Upper lobe of left lung (tissue), 6 donors: ENCODE data around the gene HS6ST1. TPM values are rescaled to one million over a fixed set of nuclear protein-coding genes. Genes with fewer than 3 reads are reported as not detected.

Experiments
- ATAC-seq, 2 donors: fragments of 200-7000 bp; cut with Tn5 transposase; one replicate each; pipeline ENCODE4 v1.9.1; 2022; ENCODE audit warnings: mild to moderate bottlenecking in 2 of 2, moderate library complexity in 2 of 2; ENCODE audit not compliant: low FRiP score in 2 of 2
- DNase-seq, 2 donors: peaks; one replicate each; pipeline ENCODE4 v3.0.0-alpha.2; 2019 to 2020
- H3K27ac ChIP-seq, 4 donors: fragments of 200-600 bp; sonication (generic); one replicate each; pipeline ENCODE4 v1.5.1; 2016 to 2019
- H3K27me3 ChIP-seq, 4 donors: fragments of 200-600 bp; sonication (generic); one replicate each; pipeline ENCODE4 v1.5.1; 2017 to 2019
- H3K36me3 ChIP-seq, 4 donors: fragments of 200-600 bp; sonication (generic); one replicate each; pipeline ENCODE4 v1.5.1; 2016 to 2019
- H3K4me1 ChIP-seq, 4 donors: fragments of 200-600 bp; sonication (generic); one replicate each; pipeline ENCODE4 v1.5.1; 2018 to 2019
- H3K4me3 ChIP-seq, 4 donors: fragments of 200-600 bp; sonication (generic); one replicate each; pipeline ENCODE4 v1.5.1; 2017 to 2019; ENCODE audit warnings: mild to moderate bottlenecking in 2 of 4, moderate library complexity in 1 of 4
- H3K9me3 ChIP-seq, 4 donors: fragments of 200-600 bp; sonication (generic); one replicate each; pipeline ENCODE4 v1.5.1; 2018 to 2019
- CTCF ChIP-seq, 6 experiments: fragments of 450-650 bp in 4 of 6; fragments of 200-600 bp in 2 of 6; sonication (generic) in 2 of 6; IDR thresholded peaks; one replicate each; pipeline ENCODE4 v1.5.1; 2016 to 2019; ENCODE audit warnings: antibody characterized with exemption in 6 of 6
- EP300 ChIP-seq, 4 donors: sonication (generic); formaldehyde crosslinking; IDR thresholded peaks; one replicate each; pipeline ENCODE4 v1.5.1; 2017; ENCODE audit warnings: antibody characterized with exemption in 4 of 4, control low read depth in 2 of 4
- POLR2A ChIP-seq, 4 donors: fragments of 450-650 bp; IDR thresholded peaks; one replicate each; pipeline ENCODE4 v1.5.1; 2016 to 2017; ENCODE audit warnings: antibody characterized with exemption in 4 of 4, mild to moderate bottlenecking in 2 of 4
- POLR2AphosphoS5 ChIP-seq, 2 donors: sonication (generic); formaldehyde crosslinking; IDR thresholded peaks; one replicate each; pipeline ENCODE4 v1.5.1; 2017; ENCODE audit warnings: antibody characterized with exemption in 2 of 2
- WGBS, 2 donors: methylation state at CpG; one replicate each; pipeline ENCODE4 v1.1.5; 2017 to 2018; 5-methylcytosine and 5-hydroxymethylcytosine counted together
- total RNA-seq, 6 donors: library from RNA; depleted of rRNA in 4 of 6; stranded (reverse); fragments of >200 nt in 4 of 6; gene quantifications; one replicate each; pipeline versions ENCODE4 v1.1.0 to v1.2.1, GENCODE V29; 2016 to 2021
- donor health status: DM: no; HTN: no; CAD: no; lungs with moderate emphysema.
- donor health status: DM: no; HTN: yes; CAD: no; lungs with severe emphysema.

The HS6ST1 gene
- total RNA-seq, 6 donors from 2014 or later: 24.0 to 96.8 (median 37.0) TPM

GRCh38 chr2:128313091-128313836, 5.4 kb downstream of the HS6ST1 start:
- WGBS, 2 donors: 54 to 62% methylated on average over 8 of the region's 8 CpGs
- DNase-seq: peak in 1 of 2 donors; percentile 18
- Histone ChIP-seq H3K4me1 (peaks cover 25 to 64% (median 33%) of the 10 kb centered on the region in 4 donors), H3K4me3 (no peak overlapping the region), H3K36me3 (peaks cover 0 to 11% (median 0%) of the 10 kb centered on the region in 4 donors), H3K9me3 (no peaks in the 10 kb centered on the region), H3K27me3 (no peaks in the 10 kb centered on the region), H3K27ac (no peak overlapping the region)
- TF ChIP-seq POLR2A (IDR thresholded peaks at IDR 0.05) (no peak), CTCF (IDR thresholded peaks at IDR 0.05) (peak in 3 of 6 experiments; percentile 23 to 32 (median 29))
- no peak for ATAC-seq

DNA sequence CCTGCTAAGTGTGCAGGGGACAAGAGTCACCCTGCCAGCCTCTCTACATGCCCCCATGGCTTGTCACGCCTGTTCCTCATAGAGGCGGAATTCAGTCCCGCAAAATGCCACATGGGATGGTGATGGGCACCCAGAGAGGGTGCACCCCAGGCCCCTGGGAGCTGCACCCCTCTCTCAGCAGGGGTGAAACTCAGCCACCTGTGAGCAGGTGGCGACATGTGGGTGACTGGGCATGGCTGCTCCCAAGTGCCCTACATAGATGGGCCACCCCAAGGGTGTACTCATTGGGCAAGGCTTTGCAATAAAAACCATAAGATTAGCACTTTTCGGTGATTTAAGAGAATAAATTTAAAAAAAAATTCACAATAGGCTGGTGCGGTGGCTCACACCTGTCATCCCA, 6.3 kb downstream of the HS6ST1 start:
- DNase-seq (peak in 1 of 2 donors; percentile 12), ATAC-seq (no peak)
- no peaks in the 10 kb centered on the region for H3K27me3 ChIP-seq
- WGBS, 2 donors: 94 to 98% methylated on average over 3 to 6 of the region's 6 CpGs
- no peak overlapping the region for H3K27ac ChIP-seq
- peaks cover 0 to 11% (median 0%) of the 10 kb centered on the region in 4 donors for H3K36me3 ChIP-seq
- TF ChIP-seq POLR2AphosphoS5 (IDR thresholded peaks at IDR 0.05): no peak
- TF ChIP-seq CTCF (IDR thresholded peaks at IDR 0.05): no peak
- no peak for TF ChIP-seq EP300 (IDR thresholded peaks at IDR 0.05)
- no peak for TF ChIP-seq POLR2A (IDR thresholded peaks at IDR 0.05)
- H3K4me1 ChIP-seq: peaks cover 27 to 68% (median 35%) of the 10 kb centered on the region in 4 donors
- no peak overlapping the region for H3K4me3 ChIP-seq
- no peaks in the 10 kb centered on the region for H3K9me3 ChIP-seq

GRCh38 chr2:128311755-128312341, 6.8 kb downstream of the HS6ST1 start:
- no peaks in the 10 kb centered on the region for H3K9me3 ChIP-seq
- no peak for ATAC-seq
- 94 to 96% methylated on average over 8 to 11 of the region's 11 CpGs for WGBS, 2 donors
- H3K4me3 ChIP-seq: no peak overlapping the region
- no peak overlapping the region for H3K27ac ChIP-seq
- TF ChIP-seq CTCF (IDR thresholded peaks at IDR 0.05): no peak
- TF ChIP-seq POLR2A (IDR thresholded peaks at IDR 0.05): no peak
- TF ChIP-seq POLR2AphosphoS5 (IDR thresholded peaks at IDR 0.05): no peak
- no peak for TF ChIP-seq EP300 (IDR thresholded peaks at IDR 0.05)
- DNase-seq: peak in 1 of 2 donors; percentile 15
- H3K4me1 ChIP-seq: peaks cover 21 to 68% (median 33%) of the 10 kb centered on the region in 4 donors
- no peaks in the 10 kb centered on the region for H3K27me3 ChIP-seq
- peaks cover 0 to 11% (median 0%) of the 10 kb centered on the region in 4 donors for H3K36me3 ChIP-seq

DNA sequence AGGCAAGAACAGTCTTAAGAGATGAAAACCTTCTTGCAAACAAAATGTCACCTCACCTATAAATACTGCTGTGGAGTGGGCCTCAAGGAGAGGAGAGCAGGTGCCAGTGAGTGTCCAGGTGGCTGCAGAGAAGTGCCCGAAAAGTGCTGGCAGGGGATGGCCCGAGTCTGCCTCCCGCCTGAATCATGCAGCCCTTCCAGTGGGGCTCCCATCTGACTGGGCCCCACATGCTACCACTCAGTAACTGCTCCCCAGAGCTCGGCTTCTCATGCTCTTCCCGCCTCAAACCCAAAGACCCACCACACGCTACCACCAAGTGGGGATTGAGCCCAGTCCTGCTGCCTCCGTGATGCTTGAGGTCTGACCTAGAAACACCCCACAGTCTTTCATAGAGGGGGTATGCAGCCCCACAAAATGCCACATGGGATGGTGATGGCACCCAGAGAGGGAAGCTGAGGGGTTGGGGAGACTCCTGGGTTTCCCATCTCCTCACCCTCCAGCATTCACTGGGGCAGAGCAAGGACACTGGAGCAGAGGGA, 7.4 kb downstream of the HS6ST1 start:
- H3K27me3 ChIP-seq: no peaks in the 10 kb centered on the region
- WGBS, 2 donors: 94% methylated on average over 3 to 7 of the region's 7 CpGs
- ATAC-seq (no peak), DNase-seq (peak in 1 of 2 donors; percentile 13)
- no peak overlapping the region for H3K4me3 ChIP-seq
- H3K36me3 ChIP-seq: peaks cover 0 to 11% (median 0%) of the 10 kb centered on the region in 4 donors
- H3K9me3 ChIP-seq: no peaks in the 10 kb centered on the region
- H3K27ac ChIP-seq: no peak overlapping the region
- H3K4me1 ChIP-seq: peaks cover 21 to 68% (median 35%) of the 10 kb centered on the region in 4 donors
- TF ChIP-seq CTCF (IDR thresholded peaks at IDR 0.05) (no peak), EP300 (IDR thresholded peaks at IDR 0.05) (no peak), POLR2A (IDR thresholded peaks at IDR 0.05) (no peak), POLR2AphosphoS5 (IDR thresholded peaks at IDR 0.05) (no peak)
